OCI-LY7 (cell line): ENCODE results near the gene CCL21. TPM values are rescaled to one million over a fixed set of nuclear protein-coding genes. Genes with fewer than 3 reads are reported as not detected.

Experiments
- BruUV-seq: library from RNA; stranded (reverse); fragments of 400-500 nt; replicated peaks from 2 replicates; lab custom pipeline; 2021; lab: Mats Ljungman, UMichigan
- CTCF ChIA-PET: fragments of 300-600 bp; sonication (Branson Sonifier 250); formaldehyde crosslinking; loops from one replicate; lab custom pipeline; 2022; ENCODE audit warnings: antibody characterized with exemption; ENCODE audit not compliant: unreplicated experiment; lab: Charles Lee
- POLR2A ChIA-PET: fragments of 300-600 bp; sonication (Branson Sonifier 250); formaldehyde crosslinking; loops from one replicate; lab custom pipeline; 2022; ENCODE audit warnings: antibody characterized with exemption; lab: Charles Lee
- DNase-seq: peaks from one replicate; pipeline ENCODE4 v3.0.0-alpha.2; 2015; ENCODE audit warnings: low spot score
- H2AFZ ChIP-seq: fragments of 200-600 bp; sonication (generic), shearing (Covaris generic); 2 replicates; pipeline ENCODE4 v1.6.1; 2014; ENCODE audit warnings: mild to moderate bottlenecking, antibody characterized with exemption, low read length, moderate library complexity
- H3K27ac ChIP-seq: fragments of 200-600 bp; sonication (generic); 2 replicates; pipeline ENCODE4 v1.5.1; 2014; ENCODE audit warnings: mixed run types, low read depth, mild to moderate bottlenecking, moderate library complexity, low read length, inconsistent platforms; ENCODE audit not compliant: poor library complexity, severe bottlenecking
- H3K36me3 ChIP-seq: fragments of 200-600 bp; sonication (generic); 2 replicates; pipeline ENCODE4 v1.6.1; 2014; ENCODE audit warnings: mild to moderate bottlenecking, antibody characterized with exemption, low read length, moderate library complexity, mixed read lengths; ENCODE audit not compliant: insufficient read depth
- H3K4me1 ChIP-seq: fragments of 200-600 bp; sonication (generic); 2 replicates; pipeline ENCODE4 v1.5.1; 2014; ENCODE audit warnings: mild to moderate bottlenecking, low read length; ENCODE audit not compliant: insufficient read depth, poor library complexity, severe bottlenecking
- H3K4me2 ChIP-seq: fragments of 200-600 bp; sonication (generic); 2 replicates; pipeline ENCODE4 v1.6.1; 2014; ENCODE audit warnings: mild to moderate bottlenecking, low read length
- H3K4me3 ChIP-seq: fragments of 200-600 bp; sonication (generic); 2 replicates; pipeline ENCODE4 v1.5.1; 2014; ENCODE audit warnings: mild to moderate bottlenecking, low read depth, low read length; ENCODE audit not compliant: poor library complexity, severe bottlenecking
- H3K79me2 ChIP-seq: fragments of 200-600 bp; sonication (generic); 2 replicates; pipeline ENCODE4 v1.6.1; 2016; ENCODE audit warnings: low read depth, mild to moderate bottlenecking, low read length, moderate library complexity, mixed read lengths; ENCODE audit not compliant: insufficient read depth
- H3K9me2 ChIP-seq: fragments of 200-600 bp; sonication (generic); 2 replicates; pipeline ENCODE4 v1.6.1; 2016; ENCODE audit warnings: mild to moderate bottlenecking, low read length, mixed read lengths; ENCODE audit not compliant: insufficient read depth
- H3K9me3 ChIP-seq: fragments of 200-600 bp; sonication (generic); 2 replicates; pipeline ENCODE4 v1.6.1; 2014; ENCODE audit warnings: mild to moderate bottlenecking, mixed run types, low read length, mixed read lengths
- H4K20me1 ChIP-seq: fragments of 200-600 bp; sonication (generic); 2 replicates; pipeline ENCODE4 v1.6.1; 2014; ENCODE audit warnings: mild to moderate bottlenecking, antibody characterized with exemption, low read length, moderate library complexity, mixed read lengths; ENCODE audit not compliant: insufficient read depth
- CTCF ChIP-seq: fragments of 200-600 bp; sonication (generic); conservative IDR thresholded peaks from 2 replicates; pipeline ENCODE4 v1.5.1; 2014; ENCODE audit warnings: mild to moderate bottlenecking, antibody characterized with exemption, low read length, moderate library complexity, mixed read lengths
- EZH2phosphoT487 ChIP-seq: fragments of 200-600 bp; sonication (generic); IDR thresholded peaks from 2 replicates; pipeline ENCODE4 v1.6.1; 2018; ENCODE audit warnings: low read depth, borderline replicate concordance, mild to moderate bottlenecking, mixed run types, antibody characterized with exemption, low read length, moderate library complexity, mixed read lengths
- intact Hi-C: fragments of 100-400 bp; cut with micrococcal nuclease; formaldehyde crosslinking; loops from one replicate; pipeline ENCODE4 v1.10.0; 2022; ENCODE audit not compliant: unreplicated experiment
- total RNA-seq, 2 experiments: library from RNA; depleted of rRNA in 1 of 2; stranded (reverse); fragments of >200 nt in 1 of 2; shearing (Covaris generic) in 1 of 2; gene quantifications; 2 replicates each; pipeline ENCODE4 v1.2.3, GENCODE V29; 2014 to 2022

Gene CCL21
- total RNA-seq, 2 experiments from 2014 or later = not detected

GRCh38 chr9:34746526-34746925 is 36.6 kb upstream of the CCL21 start:
- intact Hi-C loops = no loop called here
- no peak overlapping the region for H3K4me2 ChIP-seq
- H3K9me2 ChIP-seq = no peaks in the 10 kb centered on the region
- BruUV-seq = no TSS peak
- H3K4me3 ChIP-seq = no peak overlapping the region
- no peak overlapping the region for H3K27ac ChIP-seq
- TF ChIP-seq EZH2phosphoT487 (no peak), CTCF (no peak)
- ChIA-PET CTCF (no interaction called here), POLR2A (no interaction called here)
- no peak overlapping the region for H2AFZ ChIP-seq
- no peak for DNase-seq
- H4K20me1 ChIP-seq = no peaks in the 10 kb centered on the region
- no peaks in the 10 kb centered on the region for H3K4me1 ChIP-seq
- no peaks in the 10 kb centered on the region for H3K36me3 ChIP-seq
- no peaks in the 10 kb centered on the region for H3K79me2 ChIP-seq
- H3K9me3 ChIP-seq = no peaks in the 10 kb centered on the region; the same call in 1 of the 2 replicates

GRCh38 chr9:34744295-34745221 is 34.6 kb upstream of the CCL21 start:
- Histone ChIP-seq H3K79me2 (no peaks in the 10 kb centered on the region), H3K9me3 (no peaks in the 10 kb centered on the region; the same call in 1 of the 2 replicates), H3K4me3 (no peak overlapping the region), H2AFZ (no peak overlapping the region), H3K27ac (no peak overlapping the region), H3K9me2 (no peaks in the 10 kb centered on the region), H3K36me3 (no peaks in the 10 kb centered on the region), H3K4me1 (no peaks in the 10 kb centered on the region), H4K20me1 (no peaks in the 10 kb centered on the region), H3K4me2 (no peak overlapping the region)
- ChIA-PET POLR2A (no interaction called here), CTCF (interaction anchor here (0.6 kb wide), 1 partner anchor 612 kb away, joined by 3 read pairs; no protein-coding TSS in a partner anchor)
- intact Hi-C loops = no loop called here
- no TSS peak for BruUV-seq
- TF ChIP-seq CTCF (no peak), EZH2phosphoT487 (no peak)
- DNase-seq = no peak

DNA sequence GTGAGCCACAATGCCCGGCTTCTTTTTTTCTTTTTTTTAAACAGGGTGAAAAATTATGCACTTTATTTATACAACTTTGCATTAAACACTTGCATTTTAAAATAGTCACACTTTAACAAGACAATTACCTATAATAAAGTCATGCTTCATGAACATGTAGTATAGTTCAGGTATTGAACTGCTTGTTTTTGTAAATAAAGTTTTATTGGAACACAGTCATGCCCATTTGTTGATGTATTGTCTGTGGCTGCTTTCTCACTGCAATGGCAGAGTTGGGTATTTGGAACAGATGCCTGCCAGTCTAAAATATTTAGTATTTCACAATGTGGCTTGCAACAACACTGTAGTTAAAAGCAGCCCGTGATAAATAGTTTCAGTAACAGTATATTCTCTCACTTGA is 32.8 kb upstream of the CCL21 start:
- no peak overlapping the region for H2AFZ ChIP-seq
- no peak overlapping the region for H3K27ac ChIP-seq
- ChIA-PET POLR2A (no interaction called here), CTCF (no interaction called here)
- no peaks in the 10 kb centered on the region for H3K4me1 ChIP-seq
- no peaks in the 10 kb centered on the region for H3K9me2 ChIP-seq
- BruUV-seq = no TSS peak
- no peak for DNase-seq
- no peak overlapping the region for H3K4me2 ChIP-seq
- H4K20me1 ChIP-seq = no peaks in the 10 kb centered on the region
- no peak overlapping the region for H3K4me3 ChIP-seq
- TF ChIP-seq EZH2phosphoT487 (no peak), CTCF (no peak)
- no peaks in the 10 kb centered on the region; the same call in 1 of the 2 replicates for H3K9me3 ChIP-seq
- intact Hi-C loops = no loop called here
- no peaks in the 10 kb centered on the region for H3K36me3 ChIP-seq
- no peaks in the 10 kb centered on the region for H3K79me2 ChIP-seq
